ENCODE results near the gene STRN3.
"Not testable (repeated sequence)": the region's sequence is repeated elsewhere in the genome, so short reads cannot be mapped to it uniquely, and the experiment has no call there.

Gene STRN3

GRCh38 chr14:31036552-31036951 lies 10.4 kb upstream of the STRN3 start:
- DNase-seq (ENCODE audit: low read depth), result no peak

- no peak for DNase-seq (ENCODE audit: low read depth)
These were observed 4.3 kb upstream of the STRN3 start for GRCh38 chr14:31030469-31030868.

- no peak for DNase-seq (ENCODE audit: low read depth)
These were observed 3.1 kb upstream of the STRN3 start for GRCh38 chr14:31029016-31029970.

GRCh38 chr14:31027847-31028246 lies 1.7 kb upstream of the STRN3 start:
- DNase-seq (ENCODE audit: low read depth), result no peak

GRCh38 chr14:31026450-31027235 lies 464 bp upstream of the STRN3 start:
- peak; percentile 77 for DNase-seq (ENCODE audit: low read depth)

GRCh38 chr14:31025367-31026076 lies 657 bp downstream of the STRN3 start, which contains the start of gene AP4S1:
AP4S1 (plus strand) TSS chr14:31025649; CDS start chr14:31066197, 40,548 bp downstream.
- peak; percentile 25 for DNase-seq (ENCODE audit: low read depth)

- no peak for DNase-seq (ENCODE audit: low read depth)
These were observed 1.4 kb downstream of the STRN3 start for GRCh38 chr14:31024577-31025366.

GRCh38 chr14:31024010-31024480 lies 2.1 kb downstream of the STRN3 start:
- no peak for DNase-seq (ENCODE audit: low read depth)

- no peak for DNase-seq (ENCODE audit: low read depth)
These were observed 3.8 kb downstream of the STRN3 start for GRCh38 chr14:31022386-31022785.

- no peak for DNase-seq (ENCODE audit: low read depth)
These were observed 4.6 kb downstream of the STRN3 start for GRCh38 chr14:31021576-31021949.

- no peak for DNase-seq (ENCODE audit: low read depth)
These were observed 5.2 kb downstream of the STRN3 start for GRCh38 chr14:31020834-31021575.

- DNase-seq (ENCODE audit: low read depth), result no peak
These were observed 8.0 kb downstream of the STRN3 start for GRCh38 chr14:31018057-31018645.

GRCh38 chr14:31013841-31014240 lies 12.3 kb downstream of the STRN3 start:
- no peak for DNase-seq (ENCODE audit: low read depth)

- no peak for DNase-seq (ENCODE audit: low read depth)
These were observed 15.2 kb downstream of the STRN3 start for GRCh38 chr14:31010935-31011334.

- no peak for DNase-seq (ENCODE audit: low read depth)
These were observed 16.2 kb downstream of the STRN3 start for GRCh38 chr14:31009836-31010574.

- no peak for DNase-seq (ENCODE audit: low read depth)
These were observed 19.5 kb downstream of the STRN3 start for GRCh38 chr14:31006703-31007102.

- DNase-seq (ENCODE audit: low read depth), result not testable (repeated sequence)
These were observed 22.2 kb downstream of the STRN3 start for GRCh38 chr14:31004007-31004406.

- DNase-seq (ENCODE audit: low read depth), result no peak
These were observed 22.9 kb downstream of the STRN3 start for GRCh38 chr14:31003284-31003683.

GRCh38 chr14:31001339-31001658 lies 24.9 kb downstream of the STRN3 start:
- DNase-seq (ENCODE audit: low read depth), result no peak
